Common myeloid progenitor, CD34-positive (primary cell): ENCODE measurements around the gene GRM8.

Experiments used
- CTCF ChIA-PET: fragments of 350-600 bp; sonication (Branson Sonifier 250); formaldehyde crosslinking; loops from one replicate; lab custom pipeline; 2021; ENCODE audit warnings: antibody characterized with exemption; lab: Charles Lee
- POLR2A ChIA-PET: fragments of 350-600 bp; sonication (Branson Sonifier 250); formaldehyde crosslinking; loops from one replicate; lab custom pipeline; 2021; ENCODE audit warnings: antibody characterized with exemption; lab: Charles Lee
- DNase-seq, 3 donors: peaks; one replicate each; pipeline versions ENCODE4 v3.0.0 to v3.0.0-alpha.2; 2013
- H3K27ac ChIP-seq, 2 experiments: 1 replicate in 1 of 2; 2 replicates in 1 of 2; pipeline ENCODE4 v1.7.0; 2013; ENCODE audit warnings: inconsistent platforms in 2 of 2, low read length in 2 of 2, mild to moderate bottlenecking in 2 of 2, low read depth in 1 of 2, moderate library complexity in 1 of 2; ENCODE audit not compliant: severe bottlenecking in 2 of 2, insufficient read depth in 1 of 2, poor library complexity in 1 of 2
- H3K27me3 ChIP-seq, 5 experiments: replicated peaks in 2 of 5; 1 replicate in 3 of 5; 2 replicates in 2 of 5; pipeline versions ENCODE4 v1.6.1 to v1.7.0; 2013; ENCODE audit warnings: low read length in 4 of 5, mild to moderate bottlenecking in 2 of 5, moderate library complexity in 2 of 5, inconsistent platforms in 1 of 5; ENCODE audit not compliant: insufficient read depth in 5 of 5, control insufficient read depth in 4 of 5
- H3K36me3 ChIP-seq, 4 experiments: 1 replicate in 2 of 4; 2 replicates in 2 of 4; pipeline versions ENCODE4 v1.6.1 to v1.7.0; 2013; ENCODE audit warnings: low read length in 3 of 4, control low read depth in 1 of 4, mild to moderate bottlenecking in 1 of 4; ENCODE audit not compliant: control insufficient read depth in 4 of 4, insufficient read depth in 4 of 4
- H3K4me1 ChIP-seq, 4 experiments: 1 replicate in 3 of 4; 2 replicates in 1 of 4; pipeline versions ENCODE4 v1.6.1 to v1.7.1; 2013; ENCODE audit warnings: low read length in 3 of 4, mild to moderate bottlenecking in 3 of 4, control low read depth in 1 of 4, inconsistent platforms in 1 of 4, moderate library complexity in 1 of 4; ENCODE audit not compliant: control insufficient read depth in 4 of 4, insufficient read depth in 4 of 4; ENCODE audit errors: control extremely low read depth in 1 of 4
- H3K4me3 ChIP-seq, 7 experiments: 1 replicate in 4 of 7; 2 replicates in 3 of 7; pipeline versions ENCODE4 v1.5.1 to v1.7.0; 2013; ENCODE audit warnings: mild to moderate bottlenecking in 7 of 7, low read length in 6 of 7, moderate library complexity in 6 of 7, inconsistent platforms in 2 of 7, low read depth in 2 of 7, control low read depth in 1 of 7; ENCODE audit not compliant: insufficient read depth in 4 of 7, control insufficient read depth in 1 of 7; ENCODE audit errors: extremely low read depth in 1 of 7
- H3K9me3 ChIP-seq, 5 experiments: 1 replicate in 4 of 5; 2 replicates in 1 of 5; pipeline versions ENCODE4 v1.6.1 to v1.7.1; 2013; ENCODE audit warnings: low read length in 4 of 5, mild to moderate bottlenecking in 2 of 5, inconsistent platforms in 1 of 5, low read depth in 1 of 5, moderate library complexity in 1 of 5; ENCODE audit not compliant: control insufficient read depth in 4 of 5, insufficient read depth in 2 of 5; ENCODE audit errors: control extremely low read depth in 1 of 5
- WGBS: methylation state at CpG from one replicate; pipeline ENCODE4 v1.1.5; 2013; ENCODE audit not compliant: insufficient coverage; 5-methylcytosine and 5-hydroxymethylcytosine counted together

The GRM8 gene

GRCh38 chr7:126419047-126419446, 833.7 kb downstream of the GRM8 start:
- no peak for DNase-seq
- Histone ChIP-seq H3K27ac (no peak overlapping the region), H3K4me1 (no peaks in the 10 kb centered on the region), H3K27me3 (no peaks in the 10 kb centered on the region), H3K36me3 (no peaks in the 10 kb centered on the region), H3K4me3 (no peak overlapping the region), H3K9me3 (no peaks in the 10 kb centered on the region)
- 60% methylated on average over 1 of the region's 4 CpGs for WGBS
- POLR2A ChIA-PET = no interaction called here
- CTCF ChIA-PET = no interaction called here

- CTCF ChIA-PET = interaction anchor here (1.3 kb wide), 1 partner anchor 9 kb away, joined by 6 read pairs; no protein-coding TSS in a partner anchor
- POLR2A ChIA-PET = no interaction called here
- no peaks in the 10 kb centered on the region for H3K4me1 ChIP-seq
- no peak overlapping the region for H3K27ac ChIP-seq
- no peaks in the 10 kb centered on the region for H3K36me3 ChIP-seq
- no peak overlapping the region for H3K4me3 ChIP-seq
- no peaks in the 10 kb centered on the region for H3K9me3 ChIP-seq
- DNase-seq = no peak
- no peaks in the 10 kb centered on the region for H3K27me3 ChIP-seq
- WGBS = 89% methylated on average over 1 of the region's 3 CpGs
Measured at GRCh38 chr7:126411821-126412383, 840.8 kb downstream of the GRM8 start.

- H3K4me1 ChIP-seq = no peaks in the 10 kb centered on the region
- no peaks in the 10 kb centered on the region for H3K36me3 ChIP-seq
- ChIA-PET POLR2A (no interaction called here), CTCF (interaction anchor here (1.3 kb wide), 1 partner anchor 8 kb away, joined by 6 read pairs; no protein-coding TSS in a partner anchor)
- no peak overlapping the region for H3K27ac ChIP-seq
- H3K4me3 ChIP-seq = peak overlapping the region in 1 of 7 experiments; percentile 60
- peak in 2 of 3 donors; percentile 5 to 16 for DNase-seq
- H3K27me3 ChIP-seq = no peaks in the 10 kb centered on the region
- H3K9me3 ChIP-seq = no peaks in the 10 kb centered on the region
- 33% methylated on average over 1 of the region's 3 CpGs for WGBS
Measured at GRCh38 chr7:126411032-126411820, 841.5 kb downstream of the GRM8 start.

GRCh38 chr7:126403040-126403439, 849.7 kb downstream of the GRM8 start:
- WGBS = no CpG with 5 or more reads among the region's 1 CpG
- CTCF ChIA-PET = interaction anchor here (2.0 kb wide), 1 partner anchor 9 kb away, joined by 6 read pairs; no protein-coding TSS in a partner anchor
- Histone ChIP-seq H3K27me3 (no peaks in the 10 kb centered on the region), H3K36me3 (no peaks in the 10 kb centered on the region), H3K9me3 (no peaks in the 10 kb centered on the region), H3K4me1 (no peaks in the 10 kb centered on the region), H3K4me3 (no peak overlapping the region), H3K27ac (no peak overlapping the region)
- DNase-seq = no peak
- POLR2A ChIA-PET = no interaction called here

- H3K27me3 ChIP-seq = no peaks in the 10 kb centered on the region
- no peak for DNase-seq
- ChIA-PET POLR2A (no interaction called here), CTCF (interaction anchor here (2.0 kb wide), 1 partner anchor 10 kb away, joined by 6 read pairs; no protein-coding TSS in a partner anchor)
- H3K9me3 ChIP-seq = no peaks in the 10 kb centered on the region
- H3K4me3 ChIP-seq = no peak overlapping the region
- no peak overlapping the region for H3K27ac ChIP-seq
- H3K4me1 ChIP-seq = no peaks in the 10 kb centered on the region
- H3K36me3 ChIP-seq = no peaks in the 10 kb centered on the region
Measured at GRCh38 chr7:126401918-126402317, 850.8 kb downstream of the GRM8 start.

- DNase-seq = no peak
- no peak overlapping the region for H3K27ac ChIP-seq
- WGBS = 83% methylated on average over 1 of the region's 3 CpGs
- ChIA-PET CTCF (no interaction called here), POLR2A (no interaction called here)
- H3K9me3 ChIP-seq = no peaks in the 10 kb centered on the region
- H3K36me3 ChIP-seq = no peaks in the 10 kb centered on the region
- no peaks in the 10 kb centered on the region for H3K4me1 ChIP-seq
- H3K4me3 ChIP-seq = no peak overlapping the region
- H3K27me3 ChIP-seq = no peaks in the 10 kb centered on the region
Measured at GRCh38 chr7:126398851-126399529, 853.8 kb downstream of the GRM8 start.

- H3K4me3 ChIP-seq = no peak overlapping the region
- POLR2A ChIA-PET = no interaction called here
Measured at GRCh38 chr7:126398285-126398684, 854.5 kb downstream of the GRM8 start.

More at GRCh38 chr7:126398285-126398684, 854.5 kb downstream of the GRM8 start:
- CTCF ChIA-PET = no interaction called here
- H3K27ac ChIP-seq = no peak overlapping the region
- no peaks in the 10 kb centered on the region for H3K27me3 ChIP-seq
- H3K9me3 ChIP-seq = no peaks in the 10 kb centered on the region
- no peak for DNase-seq
- H3K4me1 ChIP-seq = no peaks in the 10 kb centered on the region
- no peaks in the 10 kb centered on the region for H3K36me3 ChIP-seq
